Fibroblast of peridontal ligament (primary cell): ENCODE measurements around the gene KIF18B.

ENCODE experiments used
- DNase-seq: peaks from one replicate; pipeline ENCODE4 v3.0.0-alpha.2; 2010; ENCODE audit errors: extremely low read depth

The KIF18B gene

DNA sequence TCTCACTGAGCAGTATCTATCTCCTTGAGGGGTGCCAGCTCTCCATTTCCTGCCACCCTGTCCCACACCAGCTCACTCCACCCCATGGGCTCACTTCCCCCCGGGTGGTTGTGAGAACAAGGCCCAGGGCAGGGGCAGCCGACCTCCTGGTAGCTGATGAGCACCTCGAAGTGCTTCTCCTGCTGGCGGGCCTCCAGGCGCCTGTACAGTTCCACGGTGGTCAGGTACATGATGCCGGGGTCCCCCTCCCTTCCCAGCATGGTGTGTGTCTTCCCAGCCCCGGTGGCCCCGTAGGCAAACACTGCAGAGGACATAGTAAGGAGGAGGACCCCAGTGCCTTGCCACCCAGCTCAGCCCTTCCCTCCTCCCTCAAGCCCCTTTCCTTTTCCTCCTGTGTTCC, 12.5 kb downstream of the KIF18B start:
- no peak for DNase-seq

DNA sequence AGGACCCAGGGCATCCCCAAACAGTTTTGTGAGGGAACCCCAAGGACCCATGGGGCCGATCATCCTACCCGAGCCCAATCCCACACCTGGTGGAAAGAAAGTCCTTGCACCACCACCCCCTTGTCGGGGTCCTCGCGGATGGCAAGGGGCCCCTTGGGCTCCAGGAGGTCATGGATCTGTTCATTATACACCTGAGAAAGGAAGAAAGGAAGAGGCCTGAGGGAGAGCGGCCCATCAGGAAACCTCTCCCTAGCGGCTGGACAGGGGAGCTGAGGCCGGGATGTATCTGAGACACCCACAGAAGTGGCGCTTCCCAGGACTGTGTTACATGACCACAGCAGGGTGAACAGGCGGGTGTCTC, 12.8 kb downstream of the KIF18B start:
- DNase-seq, result no peak

DNA sequence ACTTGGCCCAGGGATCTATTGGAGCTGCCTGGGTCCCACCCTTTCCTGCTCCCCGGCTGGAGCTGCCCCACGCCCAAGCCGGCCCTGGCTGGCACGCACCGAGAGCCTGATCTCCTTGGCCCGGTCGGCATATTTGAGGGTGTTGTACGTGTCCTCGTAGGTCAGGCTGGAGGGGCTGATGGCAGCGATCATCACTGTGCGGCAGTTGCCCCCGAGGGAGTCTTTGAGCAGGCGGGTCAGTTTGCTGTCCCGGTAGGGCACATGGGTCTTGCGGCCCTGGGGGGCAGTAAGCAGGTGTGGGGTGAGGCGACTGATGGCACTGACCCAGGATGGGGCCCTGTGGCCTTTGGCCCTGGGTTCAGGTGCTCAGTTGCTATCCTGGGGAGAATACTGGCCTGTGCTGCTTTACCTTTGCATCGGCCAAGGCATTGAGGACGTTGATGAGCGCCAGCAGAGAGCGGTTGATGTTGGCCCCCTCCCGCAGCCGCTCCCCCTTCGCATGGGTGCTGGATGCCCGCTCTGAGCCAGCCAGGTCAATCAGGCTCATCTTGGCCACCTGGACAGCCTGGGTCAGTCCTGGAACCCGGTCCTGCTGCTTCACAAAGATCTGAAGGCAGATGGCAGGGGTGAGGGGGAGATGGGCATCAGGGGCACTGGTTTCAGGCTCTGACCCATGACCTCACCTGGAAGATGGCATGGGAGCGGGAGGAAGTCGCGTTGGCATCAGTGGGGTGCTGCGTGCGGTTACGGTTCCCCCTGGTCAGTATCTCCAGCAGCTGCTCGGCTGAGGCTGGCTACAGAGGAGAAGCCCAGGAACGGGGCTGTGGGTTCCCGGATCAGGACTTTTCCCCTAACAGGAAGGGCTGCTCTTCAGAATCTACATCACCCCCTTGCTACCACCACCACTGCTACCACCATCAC, 13.5 kb downstream of the KIF18B start:
- DNase-seq, result no peak

DNA sequence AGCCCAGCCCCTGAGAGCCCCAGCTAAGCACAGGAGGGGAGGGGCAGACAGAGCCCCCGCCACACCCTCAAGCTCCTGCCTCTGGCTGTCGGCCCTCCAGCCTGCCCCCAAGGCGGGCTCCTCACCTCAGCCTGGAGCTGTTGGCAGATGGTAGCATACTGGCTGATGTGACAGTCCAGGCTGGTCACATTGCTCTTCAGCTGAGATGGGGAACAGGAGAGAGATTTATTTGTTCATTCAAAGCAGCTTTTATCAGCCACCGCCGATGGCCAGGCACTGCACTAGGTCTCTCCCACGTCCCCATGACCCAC, 14.8 kb downstream of the KIF18B start:
- DNase-seq, result no peak

DNA sequence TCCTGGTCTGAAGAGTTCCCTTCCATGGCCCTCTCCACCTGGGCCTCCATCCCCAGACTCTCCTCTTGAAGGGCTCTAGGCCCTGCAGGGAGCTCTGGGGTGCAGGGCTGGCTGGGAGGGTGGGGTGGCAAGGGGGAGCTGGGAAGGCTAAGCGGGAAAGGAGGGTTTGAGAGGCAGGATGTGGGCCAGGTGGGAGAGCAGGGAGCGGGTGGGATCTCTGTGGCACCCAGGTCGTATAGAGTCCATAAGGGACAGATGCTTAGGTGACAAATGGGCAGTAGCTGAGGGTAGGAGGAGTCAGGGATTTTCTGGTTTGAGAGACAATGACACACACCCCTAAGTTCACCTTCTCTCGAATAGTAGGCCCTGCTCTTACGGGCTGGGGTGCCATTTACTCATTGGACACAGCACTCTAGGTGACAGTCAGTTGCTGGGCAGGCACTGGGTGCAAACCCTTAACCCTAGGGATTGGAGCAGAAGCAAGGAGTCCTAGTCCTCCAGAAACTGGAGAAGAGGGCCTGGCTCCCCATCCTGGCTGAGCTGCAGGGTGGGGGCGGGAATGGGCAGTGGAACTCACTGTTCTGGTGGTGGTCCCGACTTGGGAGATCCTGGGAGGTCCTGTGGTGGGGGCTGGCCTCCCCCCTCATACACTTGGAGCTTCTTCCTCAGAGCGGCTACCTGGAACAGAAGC, 15.3 kb downstream of the KIF18B start:
- no peak for DNase-seq

DNA sequence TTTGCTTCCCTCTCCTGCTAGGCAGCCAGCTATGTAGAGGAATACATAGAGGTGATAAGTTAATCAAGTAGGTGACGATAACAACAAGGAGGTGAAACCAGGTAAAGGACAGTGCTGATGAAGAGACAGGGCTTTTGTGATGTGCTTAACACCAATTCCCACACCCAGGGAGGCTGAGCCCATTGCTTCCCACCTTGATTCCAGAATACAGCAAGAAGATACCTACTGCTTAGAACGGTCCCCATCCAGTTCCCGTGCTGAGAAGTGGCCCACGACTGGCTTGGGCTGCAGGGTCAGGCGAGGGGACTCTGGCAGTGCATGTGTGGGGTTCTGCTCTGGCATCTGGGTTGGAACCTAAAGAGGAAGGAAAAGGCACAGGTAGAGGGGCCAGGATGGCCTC, 16.2 kb downstream of the KIF18B start:
- no peak for DNase-seq

DNA sequence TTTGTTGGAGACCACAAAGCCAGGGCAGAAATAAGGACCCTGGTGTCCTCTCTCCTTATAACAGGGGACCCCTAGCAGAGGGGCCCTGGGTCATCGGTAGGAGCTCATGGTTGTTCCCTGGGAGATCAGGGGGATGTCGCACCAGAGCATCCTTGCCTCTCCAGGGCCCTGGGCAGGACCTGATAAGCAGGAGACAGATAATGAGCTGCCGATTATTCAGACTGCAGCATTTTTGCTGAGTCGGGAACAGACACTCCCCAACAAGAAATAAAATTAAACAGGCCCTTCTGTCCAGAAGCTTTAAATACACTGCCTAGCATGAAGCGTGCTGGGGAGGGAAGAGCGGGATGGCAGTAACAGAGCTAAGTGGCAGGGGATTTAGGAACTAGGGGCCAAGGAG, 16.9 kb downstream of the KIF18B start:
- no peak for DNase-seq

DNA sequence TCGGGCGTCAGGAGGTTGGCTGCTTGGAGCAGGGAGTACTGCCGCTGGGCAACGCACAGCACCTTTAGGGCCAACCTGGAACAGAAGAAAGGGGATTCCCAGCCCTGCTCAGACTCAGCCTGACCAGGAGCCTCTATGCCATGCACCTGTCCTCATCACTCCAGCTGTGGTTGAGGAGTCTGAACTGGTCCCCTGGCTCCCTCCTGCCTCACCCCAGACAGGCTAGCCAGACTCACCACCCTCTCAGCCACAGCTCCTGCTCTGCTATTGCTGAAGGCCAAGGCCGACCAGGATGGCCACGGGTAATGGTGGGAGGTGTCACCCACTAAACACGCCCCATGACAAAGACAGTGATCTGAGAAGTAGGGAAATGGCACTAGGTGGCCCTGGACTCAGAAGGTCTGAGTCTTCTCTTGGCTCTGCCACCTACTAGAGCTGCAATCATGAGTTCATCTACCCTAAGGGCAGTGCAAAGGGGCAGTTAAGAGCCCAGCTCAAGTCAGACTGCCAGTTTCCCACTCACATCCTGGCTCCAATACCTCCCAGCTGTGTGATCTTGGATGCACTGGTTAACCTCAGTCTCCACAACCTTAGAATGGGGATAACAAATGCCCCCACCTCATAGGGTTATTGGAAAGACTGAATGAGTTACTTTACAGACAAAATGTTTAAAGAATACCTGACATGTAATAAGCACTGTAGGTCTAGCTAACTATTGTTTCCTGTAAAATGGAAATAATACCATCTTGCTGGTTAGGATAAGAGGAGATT, 18.4 kb downstream of the KIF18B start:
- no peak for DNase-seq

DNA sequence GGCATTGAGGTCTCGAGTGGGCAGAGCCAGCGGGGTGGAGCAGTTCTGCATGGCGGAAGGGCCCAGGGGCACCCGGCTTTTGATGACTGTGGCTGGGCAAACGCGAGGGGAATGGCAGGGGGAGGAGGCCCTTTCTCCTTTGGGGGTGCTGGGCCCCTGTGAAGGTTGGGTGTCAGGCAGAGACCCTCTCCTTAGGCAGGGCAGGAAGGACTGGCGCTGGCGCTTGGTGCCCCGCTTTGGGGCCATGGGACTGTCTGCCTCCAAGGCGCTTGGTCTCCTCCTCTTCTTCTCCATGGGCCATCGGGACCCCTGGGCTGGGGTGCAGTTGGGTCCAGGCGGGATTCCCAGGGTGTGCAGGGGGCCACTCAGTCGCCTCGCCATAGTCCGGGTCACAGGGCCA, 19.4 kb downstream of the KIF18B start:
- no peak for DNase-seq

DNA sequence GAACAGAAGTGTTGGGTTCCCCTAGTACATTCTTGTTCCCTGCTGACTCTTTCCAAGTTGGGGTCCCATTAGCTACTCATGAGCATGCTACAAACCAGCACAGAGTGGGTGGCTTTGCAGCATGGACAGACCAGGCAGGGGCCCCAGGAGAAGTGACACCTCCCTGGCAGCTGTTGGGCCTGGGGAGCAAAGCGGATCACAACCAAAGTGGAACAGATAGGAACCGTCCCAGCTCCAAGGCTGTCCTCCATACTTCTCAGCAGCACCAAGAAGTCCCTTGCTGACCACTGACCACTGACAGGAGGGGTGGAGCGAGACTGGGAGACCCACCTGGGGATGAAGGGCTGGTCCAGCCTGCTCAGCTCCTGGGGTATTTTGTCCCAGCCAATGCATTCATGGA, 19.9 kb downstream of the KIF18B start:
- DNase-seq, result no peak

DNA sequence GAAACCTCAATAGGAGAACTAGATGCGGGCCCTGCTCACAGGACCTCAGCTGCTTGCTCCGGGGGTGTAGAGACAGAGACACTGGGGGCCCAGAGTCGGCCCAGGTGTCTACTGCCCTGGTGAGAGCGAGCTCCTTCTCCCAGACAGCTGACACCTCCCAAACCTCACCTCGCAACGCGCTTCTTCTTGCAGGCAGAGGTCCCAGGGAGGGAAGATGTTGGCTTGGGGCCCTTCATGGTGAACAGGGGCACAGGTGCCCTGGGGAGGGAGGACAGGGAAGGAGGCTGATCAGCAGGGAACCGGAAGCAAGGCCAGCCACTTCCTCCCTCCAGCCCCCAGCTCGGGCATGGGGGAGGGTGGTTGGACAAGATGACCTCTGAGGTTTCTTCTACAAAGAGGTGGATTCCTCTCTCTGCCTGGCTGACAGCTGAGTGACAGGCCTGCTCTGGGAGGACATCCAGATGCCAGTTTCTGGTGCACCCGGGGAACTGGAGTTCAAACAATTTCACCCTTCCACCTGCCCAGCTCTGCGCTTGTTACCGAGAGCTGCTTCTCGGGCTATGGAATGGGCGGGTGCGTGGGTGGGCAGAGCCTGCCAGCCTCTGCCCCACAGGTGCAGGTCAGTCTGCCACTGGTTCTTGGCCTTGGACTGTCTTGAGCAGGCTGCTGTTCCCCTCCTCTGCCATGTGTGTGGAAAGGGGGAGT, 20.6 kb downstream of the KIF18B start:
- DNase-seq, result no peak

DNA sequence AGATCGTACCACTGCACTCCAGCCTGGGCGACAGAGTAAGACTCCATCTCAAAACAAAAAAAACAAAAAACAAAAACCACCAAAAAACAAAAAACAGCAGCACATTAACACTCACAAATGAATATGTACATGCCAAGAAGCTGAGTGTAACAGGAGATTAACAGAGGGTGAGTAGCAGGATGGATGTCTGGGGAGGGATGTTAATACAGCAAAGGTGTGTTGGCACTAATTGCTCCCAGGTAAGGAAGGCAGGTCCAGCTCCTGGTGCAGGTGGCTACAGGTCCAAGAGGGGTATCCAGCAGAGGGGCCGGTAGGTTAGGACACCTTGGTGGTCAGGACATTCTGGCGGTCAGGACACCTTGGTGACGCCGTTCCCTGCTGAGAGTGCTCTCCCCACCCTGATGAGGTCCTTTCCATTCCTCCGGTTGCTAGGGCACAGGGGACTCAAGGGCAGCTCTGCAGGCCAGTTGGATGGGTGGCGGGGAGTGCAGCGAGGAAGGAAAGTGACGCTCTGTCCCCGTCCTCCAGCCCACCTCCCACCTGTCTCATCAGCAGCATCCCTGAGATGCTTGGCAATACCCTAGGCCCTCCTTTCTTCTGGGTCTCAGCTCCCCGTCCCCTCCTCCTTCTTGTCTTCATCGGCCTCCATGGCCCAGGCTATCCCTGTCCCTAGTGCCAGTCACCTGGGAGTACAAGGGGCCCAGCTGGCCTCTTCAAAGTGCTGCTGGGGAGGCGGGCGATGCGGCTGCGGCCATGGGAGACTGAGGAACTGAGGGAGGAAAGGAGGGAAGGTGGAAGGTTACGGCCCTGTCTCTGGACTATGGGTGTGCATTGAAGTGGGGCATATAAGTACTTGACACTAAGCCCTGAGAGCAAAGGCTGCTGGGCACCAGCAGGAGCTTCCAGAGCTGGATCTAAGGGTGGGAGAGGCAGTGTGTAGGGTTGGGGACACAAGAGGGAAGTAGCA, 21.6 kb downstream of the KIF18B start:
- DNase-seq, result no peak

DNA sequence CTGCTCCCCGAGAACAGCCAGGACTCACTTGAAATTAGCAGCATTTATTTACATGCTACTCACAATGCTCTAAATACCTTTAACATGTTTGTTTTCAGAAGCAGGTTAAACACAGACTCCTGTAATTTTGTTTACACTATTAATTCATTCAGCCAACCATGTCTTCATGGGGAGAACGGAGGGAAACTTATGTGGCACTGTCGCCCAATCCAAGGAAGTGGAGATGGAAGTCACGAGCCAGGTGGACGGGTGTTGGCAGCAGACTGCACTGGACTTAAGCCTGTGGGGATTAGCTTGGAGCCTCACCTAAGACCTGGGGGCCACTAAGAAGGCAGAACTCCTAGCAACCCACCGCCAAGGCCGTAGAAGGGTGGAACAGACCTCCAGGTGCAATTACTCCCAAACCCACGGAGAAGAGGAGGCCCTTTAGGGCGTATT, 23.4 kb downstream of the KIF18B start:
- no peak for DNase-seq

DNA sequence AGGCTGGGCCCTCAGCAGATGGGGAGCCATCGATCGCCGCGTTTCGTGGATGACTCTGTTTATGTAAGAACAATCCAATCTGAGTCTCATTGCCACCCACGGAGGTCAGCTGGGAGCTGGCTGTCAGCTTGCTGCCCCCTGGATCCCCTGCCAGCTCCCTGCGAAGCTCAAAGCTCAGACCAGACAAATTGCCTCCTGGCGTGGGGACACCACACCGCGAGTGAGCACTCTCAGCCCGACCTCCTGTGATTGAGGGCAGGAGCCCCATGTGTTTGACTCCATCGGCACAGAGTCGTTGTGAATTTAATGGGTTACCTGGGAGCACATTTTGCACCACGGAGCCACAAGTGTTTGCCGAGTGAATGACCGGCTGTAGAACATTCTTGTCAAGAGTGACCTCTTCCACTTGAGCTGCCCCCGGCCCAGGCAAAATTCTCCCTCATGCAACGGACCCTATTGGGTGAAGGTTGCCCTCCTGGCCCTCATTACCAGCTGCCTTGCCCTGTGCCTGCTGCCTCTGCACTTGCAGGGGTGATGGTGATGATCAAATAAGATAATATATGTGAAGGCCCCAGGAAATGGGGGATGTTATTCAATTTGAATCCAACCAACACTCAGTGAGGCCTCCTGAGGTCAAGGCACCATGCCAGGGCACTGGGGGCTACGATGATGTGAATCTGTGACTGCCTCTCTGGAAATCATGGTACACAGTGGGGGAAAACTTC, 24.7 kb downstream of the KIF18B start:
- DNase-seq, result no peak

DNA sequence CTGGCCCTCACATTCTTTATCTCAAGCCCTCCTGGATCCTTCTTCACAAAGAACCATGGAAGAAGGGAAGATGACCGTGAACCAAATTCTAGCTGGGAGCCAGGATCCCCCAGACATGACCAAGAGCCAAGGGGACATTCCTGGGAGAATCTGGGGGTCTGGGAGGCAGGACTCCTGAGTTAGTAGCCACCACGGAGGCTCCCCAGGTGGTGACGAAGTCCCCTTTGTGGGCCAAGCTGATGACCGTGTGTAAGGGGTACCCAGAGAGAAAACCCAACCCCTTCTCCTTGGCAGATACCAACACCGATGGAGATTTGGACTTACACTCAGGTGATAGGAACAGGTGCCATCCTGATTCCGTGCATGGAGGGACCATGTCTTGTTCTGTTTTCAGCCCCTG, 25.4 kb downstream of the KIF18B start:
- no peak for DNase-seq

DNA sequence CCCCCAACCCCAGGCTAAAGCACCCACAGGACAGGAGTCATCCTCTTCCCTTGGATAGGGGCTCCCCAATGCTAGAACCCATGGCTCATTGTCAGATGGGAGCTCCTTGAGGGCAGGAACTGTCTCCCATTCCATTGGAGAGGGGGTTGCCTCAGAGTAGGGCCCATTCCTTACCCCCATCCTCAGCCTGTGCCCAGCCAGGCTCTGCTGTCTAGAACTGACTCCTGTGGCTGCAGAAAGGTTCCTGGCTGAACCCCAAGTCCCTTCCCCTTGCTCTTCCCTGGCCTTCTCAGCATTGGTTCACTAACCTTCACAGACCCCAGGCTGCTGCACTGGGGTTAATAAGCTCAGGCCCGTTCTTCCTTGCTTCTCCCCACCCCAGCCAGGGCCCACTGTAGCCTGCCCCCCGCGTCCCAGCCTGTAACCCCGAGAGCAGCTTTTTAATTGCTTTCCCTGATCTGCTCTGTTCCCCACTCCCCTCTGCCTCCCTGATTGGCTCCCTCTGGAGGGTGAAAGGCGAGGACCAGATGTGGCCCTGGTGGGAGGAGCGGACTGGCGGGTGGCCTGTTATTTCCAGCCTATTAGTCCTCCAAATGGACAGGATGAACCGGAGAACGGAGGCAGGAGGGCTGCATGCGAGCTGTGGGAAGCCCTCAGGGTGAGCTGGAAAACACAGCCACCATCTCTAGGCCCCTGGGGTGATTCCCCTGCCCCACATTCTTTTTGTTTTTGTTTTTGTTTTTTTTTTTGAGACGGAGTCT, 26.3 kb downstream of the KIF18B start:
- no peak for DNase-seq

DNA sequence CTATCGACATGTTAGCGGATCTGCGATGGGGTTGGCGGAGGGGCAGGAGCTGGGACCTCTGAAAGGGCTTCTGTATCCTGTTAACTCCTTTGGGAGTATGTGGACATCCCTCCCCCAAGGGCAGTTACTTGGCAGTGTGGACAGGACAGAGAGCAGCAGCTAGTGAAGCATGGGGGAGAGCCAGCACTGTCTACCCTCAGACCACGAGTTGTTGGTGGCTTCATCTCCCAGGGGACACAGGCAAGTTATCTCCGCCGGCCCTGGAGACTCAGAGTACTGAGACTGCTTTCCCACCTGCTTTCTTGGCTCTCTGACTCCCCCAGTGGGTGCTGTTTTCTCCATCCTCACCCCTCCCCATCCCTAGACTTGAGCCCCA, 27.0 kb downstream of the KIF18B start:
- DNase-seq, result no peak

DNA sequence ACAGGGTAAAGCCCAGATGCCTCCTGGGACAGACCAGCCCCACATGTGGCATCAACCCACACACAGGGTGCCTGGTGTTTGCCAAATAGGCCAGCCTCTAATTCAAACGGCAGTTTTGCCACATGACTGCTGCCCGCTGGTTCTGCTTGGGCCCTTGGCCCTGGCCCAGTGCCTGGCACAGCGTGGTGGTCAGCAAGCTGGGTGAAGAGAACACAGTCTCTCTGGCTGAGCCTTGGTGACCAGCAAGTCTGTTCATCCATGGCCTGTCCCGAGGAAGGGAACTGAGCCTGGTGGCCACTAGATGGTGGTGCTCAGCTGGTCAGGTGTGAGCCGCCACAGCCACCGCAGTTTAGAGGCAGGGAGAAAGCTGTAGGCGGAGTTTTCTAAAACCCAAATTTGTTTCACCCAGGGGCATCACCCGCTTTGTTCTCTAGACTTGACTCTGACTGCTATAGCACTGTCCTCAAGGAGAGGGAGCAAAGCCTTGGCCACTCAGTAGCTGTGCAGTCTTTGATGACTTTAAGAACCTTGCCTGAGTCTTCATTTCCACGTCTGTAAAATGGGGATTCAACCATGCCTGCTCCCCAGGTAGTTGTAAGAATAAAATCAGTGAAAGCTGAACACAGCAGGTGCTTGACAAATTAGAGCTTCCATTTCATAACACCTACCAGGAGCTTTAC, 27.5 kb downstream of the KIF18B start:
- peak; percentile 80 for DNase-seq

DNA sequence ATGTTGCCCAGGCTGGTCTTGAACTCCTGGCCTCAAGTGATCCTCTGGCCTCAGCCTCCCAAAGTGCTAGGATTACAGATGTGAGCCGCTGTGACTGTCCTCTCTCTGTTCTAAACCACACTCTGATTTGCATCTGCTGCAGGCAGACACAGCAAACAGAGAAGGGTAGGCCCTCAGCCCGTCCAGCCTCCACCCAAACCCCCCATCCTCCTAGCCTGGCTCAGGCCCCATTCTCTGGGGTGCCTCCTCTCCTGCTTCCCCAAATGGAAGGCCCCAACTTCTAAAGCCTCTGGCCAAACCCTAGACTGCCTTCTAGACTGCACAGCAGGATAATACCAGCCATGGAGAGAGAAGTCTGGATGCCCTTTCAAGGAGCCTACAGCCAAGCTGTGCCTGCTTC, 28.2 kb downstream of the KIF18B start:
- DNase-seq, result no peak
